HCT116 (cell line): ENCODE results near the gene AUTS2. TPM values are rescaled to one million over a fixed set of nuclear protein-coding genes. Genes with fewer than 3 reads are reported as not detected.

ENCODE experiments used
- ATAC-seq: fragments of 200-7000 bp; cut with Tn5 transposase; 2 replicates; pipeline ENCODE4 v1.9.1; 2020; ENCODE audit warnings: mild to moderate bottlenecking, moderate library complexity
- BruUV-seq: library from RNA; stranded (reverse); fragments of 400-500 nt; replicated peaks from 2 replicates; lab custom pipeline; 2021; lab: Mats Ljungman, UMichigan
- CTCF ChIA-PET: fragments of 300-600 bp; sonication (Branson Sonifier 250); formaldehyde crosslinking; loops from one replicate; lab custom pipeline; 2021; ENCODE audit warnings: antibody characterized with exemption; lab: Charles Lee
- POLR2A ChIA-PET: fragments of 300-600, 350-600 bp; sonication (Branson Sonifier 250); formaldehyde crosslinking; loops from one replicate; lab custom pipeline; 2021; ENCODE audit warnings: antibody characterized with exemption; lab: Charles Lee
- RAD21 ChIA-PET, 2 experiments: fragments of 300-600 bp; sonication (Branson Sonifier 250); formaldehyde crosslinking; loops; one replicate each; lab custom pipeline; 2023; ENCODE audit warnings: low total read pairs in 2 of 2; ENCODE audit not compliant: uncharacterized antibody in 2 of 2, unreplicated experiment in 2 of 2, low non-redundant PET in 1 of 2; lab: Charles Lee
- DNase-seq: peaks from one replicate; pipeline ENCODE4 v3.0.0-alpha.2; 2010; ENCODE audit warnings: low read depth, low spot score
- H2AFZ ChIP-seq: fragments of 200-600 bp; shearing (Covaris generic), sonication (generic); 2 replicates; pipeline ENCODE4 v1.6.1; 2017; ENCODE audit warnings: low read depth, mixed run types, mixed read lengths, antibody characterized with exemption, low read length; ENCODE audit not compliant: poor library complexity, severe bottlenecking
- H3K27ac ChIP-seq: 2 replicates; pipeline ENCODE4 v1.5.1; 2012; ENCODE audit warnings: low read depth, low read length
- H3K27me3 ChIP-seq: fragments of 200-600 bp; sonication (generic); 2 replicates; pipeline ENCODE4 v1.6.1; 2016; ENCODE audit warnings: mixed run types, low read length, mixed read lengths; ENCODE audit not compliant: insufficient read depth
- H3K36me3 ChIP-seq, 2 experiments: fragments of 200-500 bp in 1 of 2; fragments of 200-600 bp in 1 of 2; sonication (Bioruptor generic) in 1 of 2; sonication (generic) in 1 of 2; 2 replicates each; pipeline versions ENCODE4 v1.5.1 to v1.6.1; 2014 to 2016; ENCODE audit warnings: low read length in 2 of 2, inconsistent platforms in 1 of 2, mixed read lengths in 1 of 2, mixed run types in 1 of 2; ENCODE audit not compliant: insufficient read depth in 2 of 2, control insufficient read depth in 1 of 2
- H3K4me1 ChIP-seq, 2 experiments: fragments of 200-600 bp in 1 of 2; sonication (generic) in 1 of 2; 2 replicates each; pipeline versions ENCODE4 v1.5.1 to v1.6.1; 2012 to 2017; ENCODE audit warnings: low read length in 2 of 2, inconsistent platforms in 1 of 2, mild to moderate bottlenecking in 1 of 2, mixed read lengths in 1 of 2, mixed run types in 1 of 2, moderate library complexity in 1 of 2; ENCODE audit not compliant: insufficient read depth in 2 of 2, control insufficient read depth in 1 of 2
- H3K4me2 ChIP-seq: fragments of 200-600 bp; sonication (generic); 2 replicates; pipeline ENCODE4 v1.6.1; 2017; ENCODE audit warnings: mixed run types, low read length, mixed read lengths
- H3K4me3 ChIP-seq, 2 experiments: fragments of 200-600 bp in 1 of 2; sonication (generic) in 1 of 2; replicated peaks in 1 of 2; 2 replicates each; pipeline ENCODE4 v1.5.1; 2011 to 2016; ENCODE audit warnings: low read length in 2 of 2, control low read depth in 1 of 2, low read depth in 1 of 2, mild to moderate bottlenecking in 1 of 2, mixed read lengths in 1 of 2, mixed run types in 1 of 2
- H3K79me2 ChIP-seq: fragments of 200-600 bp; sonication (generic); 2 replicates; pipeline ENCODE4 v1.6.1; 2017; ENCODE audit warnings: mild to moderate bottlenecking, mixed run types, low read length, moderate library complexity, mixed read lengths; ENCODE audit not compliant: insufficient read depth
- H3K9ac ChIP-seq: fragments of 200-600 bp; sonication (generic); 2 replicates; pipeline ENCODE4 v1.6.1; 2016; ENCODE audit warnings: low read length, mixed read lengths
- H3K9me2 ChIP-seq: fragments of 200-600 bp; sonication (generic), shearing (Covaris generic); 2 replicates; pipeline ENCODE4 v1.6.1; 2017; ENCODE audit warnings: mixed run types, mild to moderate bottlenecking, moderate library complexity; ENCODE audit not compliant: insufficient read depth
- H3K9me3 ChIP-seq, 2 experiments: fragments of 200-500 bp in 1 of 2; fragments of 200-600 bp in 1 of 2; sonication (Bioruptor generic) in 1 of 2; sonication (generic) in 1 of 2; 2 replicates each; pipeline ENCODE4 v1.6.1; 2014 to 2017; ENCODE audit warnings: low read length in 2 of 2, mixed read lengths in 2 of 2, inconsistent platforms in 1 of 2, low read depth in 1 of 2, mild to moderate bottlenecking in 1 of 2, mixed run types in 1 of 2, moderate library complexity in 1 of 2; ENCODE audit not compliant: control insufficient read depth in 1 of 2, insufficient read depth in 1 of 2
- H4K20me1 ChIP-seq: fragments of 200-600 bp; sonication (generic), shearing (Covaris generic); 2 replicates; pipeline ENCODE4 v1.6.1; 2017; ENCODE audit warnings: mixed run types, mild to moderate bottlenecking, moderate library complexity; ENCODE audit not compliant: insufficient read depth
- EGR1 ChIP-seq: IDR thresholded peaks from 2 replicates; pipeline ENCODE4 v1.6.1; 2012; ENCODE audit warnings: low read depth
- ELF1 ChIP-seq: IDR thresholded peaks from 2 replicates; pipeline ENCODE4 v1.6.1; 2012; ENCODE audit warnings: low read depth, borderline replicate concordance
- EZH2 ChIP-seq: fragments of 200-600 bp; sonication (generic); IDR thresholded peaks from 2 replicates; pipeline ENCODE4 v1.6.1; 2017; ENCODE audit warnings: antibody characterized with exemption, mixed run types
- EZH2phosphoT487 ChIP-seq: fragments of 200-600 bp; IDR thresholded peaks from 2 replicates; pipeline ENCODE4 v1.6.1; 2018; ENCODE audit warnings: antibody characterized with exemption, borderline replicate concordance
- MAX ChIP-seq: IDR thresholded peaks from 2 replicates; pipeline ENCODE4 v1.6.1; 2012
- POLR2AphosphoS5 ChIP-seq: IDR thresholded peaks from 2 replicates; pipeline ENCODE4 v1.6.1; 2011; ENCODE audit warnings: mild to moderate bottlenecking, low read depth, low read length, moderate library complexity
- REST ChIP-seq: IDR thresholded peaks from 2 replicates; pipeline ENCODE4 v1.6.1; 2012; ENCODE audit warnings: low read depth
- TCF7L2 ChIP-seq: IDR thresholded peaks from 2 replicates; pipeline ENCODE4 v1.7.0; 2011; ENCODE audit warnings: borderline replicate concordance, inconsistent platforms; ENCODE audit not compliant: insufficient read depth, insufficient read length; ENCODE audit errors: extremely low read depth
- intact Hi-C: fragments of 100-400 bp; cut with micrococcal nuclease; formaldehyde crosslinking; loops from 2 replicates; pipeline ENCODE4 v1.10.0; 2022
- total RNA-seq: library from RNA; stranded (reverse); gene quantifications from one replicate; pipeline ENCODE4 v1.2.1, GENCODE V29; 2021; ENCODE audit not compliant: unreplicated experiment

Gene AUTS2
- total RNA-seq, 1 experiment from 2014 or later: 0.93 TPM

GRCh38 chr7:70765651-70766050 is 1167.4 kb downstream of the AUTS2 start:
- intact Hi-C loops: no loop called here
- Histone ChIP-seq H3K79me2 (no peaks in the 10 kb centered on the region), H3K4me1 (no peaks in the 10 kb centered on the region), H3K9me3 (peaks cover 8 to 10% of the 10 kb centered on the region in 2 experiments; a peak in 2 of 4 replicates), H3K9ac (no peak overlapping the region), H2AFZ (no peak overlapping the region), H3K27ac (no peak overlapping the region), H3K9me2 (no peaks in the 10 kb centered on the region), H3K36me3 (no peaks in the 10 kb centered on the region), H3K4me3 (no peak overlapping the region), H4K20me1 (no peaks in the 10 kb centered on the region), H3K27me3 (no peaks in the 10 kb centered on the region), H3K4me2 (no peak overlapping the region)
- RAD21 ChIA-PET: no interaction called here
- TF ChIP-seq EZH2phosphoT487 (no peak), REST (no peak), POLR2AphosphoS5 (no peak), TCF7L2 (no peak), MAX (no peak), EZH2 (no peak), EGR1 (no peak), ELF1 (no peak)
- CTCF ChIA-PET: no interaction called here
- no TSS peak for BruUV-seq
- ATAC-seq (no peak), DNase-seq (no peak)
- POLR2A ChIA-PET: no interaction called here
